Measurements from ENCODE around the gene NYNRIN. TPM values are rescaled to one million over a fixed set of nuclear protein-coding genes. Genes with fewer than 3 reads are reported as not detected.

The NYNRIN gene
- polyA plus RNA-seq, 1 donor from 2014 or later = 5.7 TPM

GRCh38 chr14:24366413-24366720, 32.4 kb upstream of the NYNRIN start:
- no peak overlapping the region for H2AFZ ChIP-seq (ENCODE audit: low read depth, low read length)
- no peaks in the 10 kb centered on the region for H3F3A ChIP-seq (ENCODE audit: insufficient read depth, low read length, poor library complexity, severe bottlenecking)
- peak overlapping the region; percentile 58 for H3K4me3 ChIP-seq (ENCODE audit: low read length)
- H3K27ac ChIP-seq (ENCODE audit: low read length) = peak overlapping the region; percentile 16
- H4K20me1 ChIP-seq (ENCODE audit: insufficient read depth) = no peaks in the 10 kb centered on the region
- peak overlapping the region; percentile 29 for H3K9ac ChIP-seq (ENCODE audit: low read length)
- H3K9me3 ChIP-seq (ENCODE audit: low read length) = no peaks in the 10 kb centered on the region
- no peaks in the 10 kb centered on the region for H3K9me2 ChIP-seq (ENCODE audit: insufficient read depth, low read length)
- H3K36me3 ChIP-seq (ENCODE audit: insufficient read depth, low read length) = no peaks in the 10 kb centered on the region
- H3K4me2 ChIP-seq (ENCODE audit: low read length) = no peak overlapping the region
- H3K79me2 ChIP-seq (replicated peaks; ENCODE audit: insufficient read depth, low read length) = no peaks in the 10 kb centered on the region
- H3K27me3 ChIP-seq (ENCODE audit: insufficient read depth, low read depth, low read length) = peaks cover 23% of the 10 kb centered on the region
- no peak for TF ChIP-seq REST (IDR thresholded peaks at IDR 0.05; ENCODE audit: borderline replicate concordance)
- no peak for TF ChIP-seq TAF1 (IDR thresholded peaks at IDR 0.05; ENCODE audit: low read depth)
- no peak for TF ChIP-seq MXI1 (conservative IDR thresholded peaks at IDR 0.05; ENCODE audit: poor library complexity, severe bottlenecking)
- TF ChIP-seq RAD21 (conservative IDR thresholded peaks at IDR 0.05) = no peak
- no peak for TF ChIP-seq EP300 (conservative IDR thresholded peaks at IDR 0.05; ENCODE audit: poor library complexity, severe bottlenecking)
- no peak for TF ChIP-seq CTCF (IDR thresholded peaks at IDR 0.05; ENCODE audit: poor library complexity, severe bottlenecking)
- TF ChIP-seq POLR2AphosphoS5 (IDR thresholded peaks at IDR 0.05) = no peak
- TF ChIP-seq EZH2 (IDR thresholded peaks at IDR 0.05; ENCODE audit: borderline replicate concordance, insufficient read depth, low read length, poor library complexity, severe bottlenecking) = no peak
- TF ChIP-seq SMC3 (conservative IDR thresholded peaks at IDR 0.05; ENCODE audit: poor library complexity) = no peak

- Histone ChIP-seq H3K27me3 (ENCODE audit: insufficient read depth, low read depth, low read length) (peaks cover 23% of the 10 kb centered on the region), H4K20me1 (ENCODE audit: insufficient read depth) (no peaks in the 10 kb centered on the region), H3K4me2 (ENCODE audit: low read length) (no peak overlapping the region), H3K9ac (ENCODE audit: low read length) (peak overlapping the region; percentile 29), H3K36me3 (ENCODE audit: insufficient read depth, low read length) (no peaks in the 10 kb centered on the region), H3K27ac (ENCODE audit: low read length) (peak overlapping the region; percentile 16), H3F3A (ENCODE audit: insufficient read depth, low read length, poor library complexity, severe bottlenecking) (no peaks in the 10 kb centered on the region), H3K4me3 (ENCODE audit: low read length) (peak overlapping the region; percentile 58), H3K9me3 (ENCODE audit: low read length) (no peaks in the 10 kb centered on the region), H2AFZ (ENCODE audit: low read depth, low read length) (no peak overlapping the region), H3K9me2 (ENCODE audit: insufficient read depth, low read length) (no peaks in the 10 kb centered on the region), H3K79me2 (replicated peaks; ENCODE audit: insufficient read depth, low read length) (no peaks in the 10 kb centered on the region)
- TF ChIP-seq SMC3 (conservative IDR thresholded peaks at IDR 0.05; ENCODE audit: poor library complexity) (no peak), RAD21 (conservative IDR thresholded peaks at IDR 0.05) (no peak), REST (IDR thresholded peaks at IDR 0.05; ENCODE audit: borderline replicate concordance) (no peak), EZH2 (IDR thresholded peaks at IDR 0.05; ENCODE audit: borderline replicate concordance, insufficient read depth, low read length, poor library complexity, severe bottlenecking) (no peak), MXI1 (conservative IDR thresholded peaks at IDR 0.05; ENCODE audit: poor library complexity, severe bottlenecking) (no peak), CTCF (IDR thresholded peaks at IDR 0.05; ENCODE audit: poor library complexity, severe bottlenecking) (no peak)
Observed at GRCh38 chr14:24366721-24367513, 31.9 kb upstream of the NYNRIN start.

Measured in neural cell (in vitro differentiated cells).